Measurements from ENCODE around the gene ISOC2.

The ISOC2 gene

DNA sequence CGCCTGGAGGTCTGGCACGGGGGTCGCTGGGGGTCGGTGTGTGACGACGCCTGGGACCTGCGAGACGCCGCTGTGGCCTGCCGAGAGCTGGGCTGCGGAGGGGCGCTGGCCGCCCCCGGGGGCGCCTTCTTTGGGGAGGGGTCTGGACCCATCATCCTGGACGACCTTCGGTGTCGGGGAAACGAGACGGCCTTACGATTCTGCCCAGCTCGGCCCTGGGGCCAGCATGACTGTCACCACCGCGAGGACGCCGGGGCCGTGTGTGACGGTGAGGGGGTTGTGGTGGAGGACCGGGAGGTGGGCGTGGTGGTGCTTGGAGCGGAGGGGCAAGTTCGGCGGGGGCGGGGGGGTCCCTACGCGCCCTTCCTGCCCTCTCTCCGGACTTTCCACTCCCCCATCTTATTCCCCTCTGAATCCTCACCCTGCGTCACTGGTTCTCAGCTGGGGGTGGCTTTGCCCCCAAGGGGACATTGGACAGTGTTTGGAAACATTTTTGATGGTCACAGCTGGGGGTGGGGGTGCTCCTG is 32.3 kb upstream of the ISOC2 start:
- Histone ChIP-seq H3K9ac (ENCODE audit: low read depth, low read length) (no peak overlapping the region), H3K4me3 (ENCODE audit: low read depth in 1 of 2, low read length in 2 of 2) (no peak overlapping the region), H3K79me2 (ENCODE audit: insufficient read depth, low read length) (no peaks in the 10 kb centered on the region), H4K20me1 (ENCODE audit: insufficient read depth, low read length) (no peaks in the 10 kb centered on the region; the same call in 1 of the 2 replicates), H3K36me3 (ENCODE audit: insufficient read depth, low read length) (no peaks in the 10 kb centered on the region), H3K9me3 (ENCODE audit: insufficient read depth, low read length, severe bottlenecking) (no peaks in the 10 kb centered on the region), H3K27ac (ENCODE audit: low read length) (no peak overlapping the region), H3K27me3 (ENCODE audit: insufficient read depth, low read length, poor library complexity) (no peaks in the 10 kb centered on the region), H3K4me1 (ENCODE audit: insufficient read depth, low read length) (no peaks in the 10 kb centered on the region), H2AFZ (ENCODE audit: low read depth, low read length) (no peak overlapping the region), H3K4me2 (ENCODE audit: insufficient read depth, low read length) (no peak overlapping the region)
- ATAC-seq (ENCODE audit: insufficient read depth, low read depth) (no peak), DNase-seq (no peak)
- TF ChIP-seq, protein P1, sequence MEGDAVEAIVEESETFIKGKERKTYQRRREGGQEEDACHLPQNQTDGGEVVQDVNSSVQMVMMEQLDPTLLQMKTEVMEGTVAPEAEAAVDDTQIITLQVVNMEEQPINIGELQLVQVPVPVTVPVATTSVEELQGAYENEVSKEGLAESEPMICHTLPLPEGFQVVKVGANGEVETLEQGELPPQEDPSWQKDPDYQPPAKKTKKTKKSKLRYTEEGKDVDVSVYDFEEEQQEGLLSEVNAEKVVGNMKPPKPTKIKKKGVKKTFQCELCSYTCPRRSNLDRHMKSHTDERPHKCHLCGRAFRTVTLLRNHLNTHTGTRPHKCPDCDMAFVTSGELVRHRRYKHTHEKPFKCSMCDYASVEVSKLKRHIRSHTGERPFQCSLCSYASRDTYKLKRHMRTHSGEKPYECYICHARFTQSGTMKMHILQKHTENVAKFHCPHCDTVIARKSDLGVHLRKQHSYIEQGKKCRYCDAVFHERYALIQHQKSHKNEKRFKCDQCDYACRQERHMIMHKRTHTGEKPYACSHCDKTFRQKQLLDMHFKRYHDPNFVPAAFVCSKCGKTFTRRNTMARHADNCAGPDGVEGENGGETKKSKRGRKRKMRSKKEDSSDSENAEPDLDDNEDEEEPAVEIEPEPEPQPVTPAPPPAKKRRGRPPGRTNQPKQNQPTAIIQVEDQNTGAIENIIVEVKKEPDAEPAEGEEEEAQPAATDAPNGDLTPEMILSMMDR (IDR thresholded peaks at IDR 0.05; ENCODE audit: borderline replicate concordance, extremely low read depth, low read length, poor library complexity, severe bottlenecking): no peak
- no peak for TF ChIP-seq EZH2 (IDR thresholded peaks at IDR 0.05; ENCODE audit: borderline replicate concordance, low read depth, low read length, severe bottlenecking)

DNA sequence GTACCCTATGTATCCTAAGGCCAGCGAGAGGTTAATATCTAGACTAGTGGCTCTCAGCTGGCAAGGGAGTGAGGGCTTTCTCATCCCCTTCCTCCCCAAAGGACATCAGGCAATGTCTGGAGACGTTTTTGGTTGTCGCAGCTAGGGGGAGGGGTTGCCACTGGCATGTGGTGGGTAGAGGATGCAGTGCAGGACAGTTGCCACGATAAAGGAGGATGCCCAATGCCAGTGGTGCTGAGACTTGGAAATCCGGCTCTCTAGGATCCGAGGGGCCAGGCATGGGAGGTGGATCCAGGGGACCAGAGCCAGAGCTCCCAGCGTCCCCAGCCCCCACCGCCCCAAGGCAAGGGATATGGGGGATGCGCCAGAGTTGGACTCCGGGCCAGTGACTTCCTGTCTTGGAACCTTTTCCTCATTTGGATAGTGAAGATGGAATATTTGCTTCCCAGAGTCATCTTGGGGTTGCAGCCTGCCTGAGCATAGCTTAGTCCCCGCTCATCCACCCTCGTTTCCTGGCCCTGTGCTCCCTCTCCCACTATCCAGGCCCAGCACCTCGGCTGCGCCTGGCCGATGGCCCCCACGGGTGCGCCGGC is 31.7 kb upstream of the ISOC2 start:
- ATAC-seq (ENCODE audit: insufficient read depth, low read depth): no peak
- no peak for DNase-seq
- Histone ChIP-seq H3K9ac (ENCODE audit: low read depth, low read length) (no peak overlapping the region), H2AFZ (ENCODE audit: low read depth, low read length) (no peak overlapping the region), H3K4me1 (ENCODE audit: insufficient read depth, low read length) (no peaks in the 10 kb centered on the region), H3K36me3 (ENCODE audit: insufficient read depth, low read length) (no peaks in the 10 kb centered on the region), H3K4me3 (ENCODE audit: low read depth in 1 of 2, low read length in 2 of 2) (no peak overlapping the region), H3K79me2 (ENCODE audit: insufficient read depth, low read length) (no peaks in the 10 kb centered on the region), H3K27ac (ENCODE audit: low read length) (no peak overlapping the region), H3K27me3 (ENCODE audit: insufficient read depth, low read length, poor library complexity) (no peaks in the 10 kb centered on the region), H3K9me3 (ENCODE audit: insufficient read depth, low read length, severe bottlenecking) (no peaks in the 10 kb centered on the region), H4K20me1 (ENCODE audit: insufficient read depth, low read length) (no peaks in the 10 kb centered on the region; the same call in 1 of the 2 replicates), H3K4me2 (ENCODE audit: insufficient read depth, low read length) (no peak overlapping the region)
- TF ChIP-seq, protein P1 (IDR thresholded peaks at IDR 0.05; ENCODE audit: borderline replicate concordance, extremely low read depth, low read length, poor library complexity, severe bottlenecking): no peak
- no peak for TF ChIP-seq EZH2 (IDR thresholded peaks at IDR 0.05; ENCODE audit: borderline replicate concordance, low read depth, low read length, severe bottlenecking)

DNA sequence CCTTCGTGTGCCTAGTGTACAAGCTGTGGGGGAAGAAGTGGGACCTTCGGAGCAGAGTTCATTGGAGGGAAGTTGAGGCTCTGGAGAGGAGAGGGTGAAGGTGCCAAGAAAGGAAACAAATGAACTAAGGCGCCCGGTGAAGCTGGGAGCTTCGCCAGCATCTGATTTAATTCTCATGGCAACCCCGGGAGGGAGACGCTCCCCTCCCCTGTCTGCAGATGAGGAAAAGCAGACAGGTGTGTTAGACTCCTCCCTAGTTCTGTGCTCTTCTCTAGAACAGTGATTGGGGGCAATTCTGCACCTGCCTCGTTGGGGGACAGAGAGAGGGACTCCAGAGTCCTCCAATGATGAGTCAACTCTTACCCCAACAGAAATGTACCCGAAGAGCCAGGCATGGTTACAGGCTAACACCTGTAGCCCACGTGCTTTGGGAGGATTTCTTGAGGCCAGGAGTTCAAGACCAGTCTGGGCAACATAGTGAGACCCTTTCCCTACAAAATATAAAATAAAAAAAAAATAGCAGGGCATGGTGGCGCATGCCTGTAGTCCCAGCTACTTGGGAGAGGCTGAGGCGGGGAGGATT is 31.0 kb upstream of the ISOC2 start:
- no peak overlapping the region for H3K27ac ChIP-seq (ENCODE audit: low read length)
- H3K4me2 ChIP-seq (ENCODE audit: insufficient read depth, low read length): no peak overlapping the region
- H3K4me1 ChIP-seq (ENCODE audit: insufficient read depth, low read length): no peaks in the 10 kb centered on the region
- DNase-seq (no peak), ATAC-seq (ENCODE audit: insufficient read depth, low read depth) (no peak)
- no peaks in the 10 kb centered on the region for H3K36me3 ChIP-seq (ENCODE audit: insufficient read depth, low read length)
- no peak overlapping the region for H3K9ac ChIP-seq (ENCODE audit: low read depth, low read length)
- no peaks in the 10 kb centered on the region for H3K9me3 ChIP-seq (ENCODE audit: insufficient read depth, low read length, severe bottlenecking)
- H3K4me3 ChIP-seq (ENCODE audit: low read depth in 1 of 2, low read length in 2 of 2): no peak overlapping the region
- no peak overlapping the region for H2AFZ ChIP-seq (ENCODE audit: low read depth, low read length)
- H3K79me2 ChIP-seq (ENCODE audit: insufficient read depth, low read length): no peaks in the 10 kb centered on the region
- no peaks in the 10 kb centered on the region; the same call in 1 of the 2 replicates for H4K20me1 ChIP-seq (ENCODE audit: insufficient read depth, low read length)
- TF ChIP-seq EZH2 (IDR thresholded peaks at IDR 0.05; ENCODE audit: borderline replicate concordance, low read depth, low read length, severe bottlenecking): no peak
- TF ChIP-seq, protein P1 (IDR thresholded peaks at IDR 0.05; ENCODE audit: borderline replicate concordance, extremely low read depth, low read length, poor library complexity, severe bottlenecking): no peak
- no peaks in the 10 kb centered on the region for H3K27me3 ChIP-seq (ENCODE audit: insufficient read depth, low read length, poor library complexity)

Data from DND-41 (cell line).